ENCODE data around the gene GSTM1.

GRCh38 chr1:109655615-109656519 lies 31.8 kb upstream of the GSTM1 start, which contains the start of gene GSTM4:
- no peak for TF ChIP-seq CBX5 (IDR thresholded peaks at IDR 0.05; ENCODE audit: low read depth, low read length)
- TF ChIP-seq EP300 (IDR thresholded peaks at IDR 0.05; ENCODE audit: borderline replicate concordance in 1 of 2, low read depth in 2 of 2, low read length in 2 of 2), result 0 out of 3 replicates have a peak, but pooled peaks of 1 of the 2 experiments have one; percentile 22
- TF ChIP-seq CTCF (IDR thresholded peaks at IDR 0.05; ENCODE audit: control extremely low read depth in 1 of 3, insufficient read depth in 1 of 3, low read depth in 1 of 3, low read length in 3 of 3), result no peak; a peak in 1 of 4 replicates
